B cell (primary cell): ENCODE data around the gene YARS1. TPM values are rescaled to one million over a fixed set of nuclear protein-coding genes. Genes with fewer than 3 reads are reported as not detected.
A peak's percentile ranks its signal among the peaks of the same experiment; 100 is the strongest.

Source experiments
- ATAC-seq: fragments of 200-7000 bp; cut with Tn5 transposase; one replicate; pipeline ENCODE4 v1.10.0; 2021; ENCODE audit warnings: low read depth, mild to moderate bottlenecking, moderate number of reproducible peaks, moderate library complexity
- CTCF ChIA-PET: fragments of 350-600 bp; sonication (Branson Sonifier 250); formaldehyde crosslinking; loops from one replicate; lab custom pipeline; 2021; ENCODE audit warnings: antibody characterized with exemption, inconsistent platforms; lab: Charles Lee
- POLR2A ChIA-PET: fragments of 350-600 bp; sonication (Branson Sonifier 250); formaldehyde crosslinking; loops from one replicate; lab custom pipeline; 2021; ENCODE audit warnings: antibody characterized with exemption; lab: Charles Lee
- DNase-seq: peaks from one replicate; pipeline ENCODE4 v3.0.0; 2013
- H2AFZ ChIP-seq: 2 replicates; pipeline ENCODE4 v1.6.1; 2012; ENCODE audit warnings: mild to moderate bottlenecking, low read depth, low read length; ENCODE audit not compliant: insufficient read depth, poor library complexity, severe bottlenecking
- H3K27ac ChIP-seq, 2 donors: 1 replicate in 1 of 2; 2 replicates in 1 of 2; pipeline ENCODE4 v1.5.1; 2012 to 2013; ENCODE audit warnings: low read length in 2 of 2, mild to moderate bottlenecking in 2 of 2, moderate library complexity in 1 of 2
- H3K27me3 ChIP-seq, 4 experiments: fragments of 200-600 bp in 1 of 4; sonication (generic) in 1 of 4; replicated peaks in 1 of 4; 1 replicate in 2 of 4; 2 replicates in 2 of 4; pipeline versions ENCODE4 v1.6.1 to v1.7.0; 2013 to 2016; ENCODE audit warnings: low read length in 3 of 4, mild to moderate bottlenecking in 2 of 4, mixed read lengths in 1 of 4, moderate library complexity in 1 of 4; ENCODE audit not compliant: insufficient read depth in 4 of 4, control insufficient read depth in 3 of 4; ENCODE audit errors: control extremely low read depth in 1 of 4
- H3K36me3 ChIP-seq, 2 experiments: replicated peaks in 1 of 2; 1 replicate in 1 of 2; 2 replicates in 1 of 2; pipeline versions ENCODE4 v1.6.1 to v1.7.1; 2013; ENCODE audit warnings: low read length in 1 of 2; ENCODE audit not compliant: insufficient read depth in 2 of 2, control insufficient read depth in 1 of 2; ENCODE audit errors: control extremely low read depth in 1 of 2, extremely low read depth in 1 of 2
- H3K4me1 ChIP-seq, 2 donors: fragments of 200-600 bp in 1 of 2; sonication (generic) in 1 of 2; 1 replicate in 1 of 2; 2 replicates in 1 of 2; pipeline versions ENCODE4 v1.5.1 to v1.6.1; 2013 to 2017; ENCODE audit warnings: low read length in 2 of 2; ENCODE audit not compliant: control insufficient read depth in 2 of 2, insufficient read depth in 2 of 2
- H3K4me2 ChIP-seq: replicated peaks from 2 replicates; pipeline ENCODE3; 2012; ENCODE audit warnings: mild to moderate bottlenecking, low read depth, low read length; ENCODE audit not compliant: poor library complexity, severe bottlenecking
- H3K4me3 ChIP-seq, 5 experiments: fragments of 200-600 bp in 1 of 5; sonication (generic) in 1 of 5; 1 replicate in 3 of 5; 2 replicates in 2 of 5; pipeline versions ENCODE4 v1.5.1 to v1.7.0; 2011 to 2016; ENCODE audit warnings: low read length in 4 of 5, mild to moderate bottlenecking in 4 of 5, low read depth in 2 of 5, control low read depth in 1 of 5, moderate library complexity in 1 of 5; ENCODE audit not compliant: insufficient read depth in 1 of 5; ENCODE audit errors: control extremely low read depth in 1 of 5, extremely low read depth in 1 of 5
- H3K79me2 ChIP-seq: fragments of 200-600 bp; sonication (generic); one replicate; pipeline ENCODE4 v1.6.0; 2016; ENCODE audit warnings: low read length; ENCODE audit not compliant: control insufficient read depth, insufficient read depth
- H3K9ac ChIP-seq: fragments of 200-600 bp; sonication (generic); 2 replicates; pipeline ENCODE4 v1.6.1; 2017; ENCODE audit warnings: mild to moderate bottlenecking, low read length, moderate library complexity
- H3K9me3 ChIP-seq, 3 donors: one replicate each; pipeline versions ENCODE4 v1.6.1 to v1.7.1; 2013; ENCODE audit warnings: low read length in 2 of 3; ENCODE audit not compliant: control insufficient read depth in 2 of 3, insufficient read depth in 1 of 3; ENCODE audit errors: control extremely low read depth in 1 of 3
- H4K20me1 ChIP-seq: 2 replicates; pipeline ENCODE4 v1.6.0; 2012; ENCODE audit warnings: mild to moderate bottlenecking, low read length; ENCODE audit not compliant: insufficient read depth, control insufficient read depth, poor library complexity, severe bottlenecking
- H3K27ac Mint-ChIP-seq: one replicate; pipeline ENCODE4 v1.8.0; 2021; ENCODE audit warnings: mixed read lengths
- H3K27me3 Mint-ChIP-seq: one replicate; pipeline ENCODE4 v1.8.0; 2021; ENCODE audit warnings: mixed read lengths
- H3K4me1 Mint-ChIP-seq: one replicate; pipeline ENCODE4 v1.8.0; 2021; ENCODE audit warnings: mixed read lengths
- H3K4me3 Mint-ChIP-seq: one replicate; pipeline ENCODE4 v1.8.0; 2021; ENCODE audit warnings: mixed read lengths
- H3K9me3 Mint-ChIP-seq: one replicate; pipeline ENCODE4 v1.8.0; 2022; ENCODE audit warnings: mixed read lengths; ENCODE audit not compliant: insufficient read depth
- EZH2 ChIP-seq: IDR thresholded peaks from 2 replicates; pipeline ENCODE4 v1.6.1; 2012; ENCODE audit warnings: borderline replicate concordance, low read depth, mild to moderate bottlenecking, moderate library complexity, low read length; ENCODE audit not compliant: insufficient read depth, poor library complexity, severe bottlenecking
- WGBS: methylation state at CpG from one replicate; pipeline ENCODE4 v1.1.5; 2013; ENCODE audit warnings: missing lambda C conversion rate; ENCODE audit not compliant: insufficient coverage; 5-methylcytosine and 5-hydroxymethylcytosine counted together
- intact Hi-C: fragments of 100-400 bp; cut with micrococcal nuclease; formaldehyde crosslinking; loops from one replicate; pipeline ENCODE4 v1.10.0; 2022
- polyA plus RNA-seq: library from polyadenylated mRNA; depleted of rRNA; stranded (reverse); fragments of >200 nt; gene quantifications from 2 replicates; pipeline ENCODE4 v1.2.3, GENCODE V29; 2012
- total RNA-seq, 2 donors: library from RNA; stranded (reverse); fragments of 120-200 nt in 1 of 2; gene quantifications; 1 replicate in 1 of 2; 2 replicates in 1 of 2; pipeline versions ENCODE4 v1.2.3 to v1.2.4, GENCODE V29; 2013 to 2022
- TF ChIP-seq, protein P1 (sequence below): fragments of 200-600 bp; IDR thresholded peaks from one replicate; pipeline ENCODE4 v1.8.0; 2022; ENCODE audit warnings: antibody characterized with exemption, mild to moderate bottlenecking

Gene YARS1
- total and polyA plus RNA-seq, 2 donors (not counting 1 experiment from before 2014, with no cell fraction given): 33.0 to 73.2 TPM

DNA sequence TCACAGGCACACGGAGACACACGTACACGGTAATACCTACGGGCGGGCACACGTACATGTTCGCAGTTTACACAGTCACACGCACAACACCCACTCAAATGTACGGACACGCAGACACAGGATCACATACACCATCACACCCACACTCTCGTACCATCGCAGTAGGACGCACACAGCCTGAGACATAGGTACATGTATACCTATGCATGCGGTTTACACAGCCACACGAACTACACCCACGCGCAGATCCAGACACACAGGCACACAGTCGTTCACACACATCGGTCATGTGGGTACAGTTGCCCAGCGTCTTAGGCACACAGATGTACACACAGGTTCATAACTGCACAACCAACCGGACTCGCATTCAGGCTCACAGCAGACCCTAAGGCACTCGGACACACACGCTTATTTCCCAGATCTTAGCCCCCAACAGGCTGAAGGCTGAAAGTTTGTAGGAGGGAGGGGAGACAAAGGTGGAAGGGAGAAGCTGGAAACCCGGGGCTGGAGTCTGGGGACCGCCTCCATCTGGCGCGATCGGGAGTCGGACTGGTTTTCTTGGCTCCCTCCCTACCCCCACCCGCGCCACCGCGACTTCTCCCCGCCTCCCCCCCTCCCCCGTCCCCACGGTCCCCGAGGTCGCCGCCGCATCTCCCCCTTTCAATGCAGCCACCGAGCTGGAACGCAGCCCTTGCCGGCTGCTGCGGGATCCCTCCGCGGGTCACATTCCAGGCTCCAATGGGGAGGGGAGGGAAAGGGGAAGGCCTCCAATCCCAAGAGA, 62.7 kb downstream of the YARS1 start:
- intact Hi-C loops: loop anchor here (5.0 kb wide), 1 partner anchor 63 kb away; the partner anchor contains the start of genes S100PBP and YARS1
- TF ChIP-seq, protein P1, sequence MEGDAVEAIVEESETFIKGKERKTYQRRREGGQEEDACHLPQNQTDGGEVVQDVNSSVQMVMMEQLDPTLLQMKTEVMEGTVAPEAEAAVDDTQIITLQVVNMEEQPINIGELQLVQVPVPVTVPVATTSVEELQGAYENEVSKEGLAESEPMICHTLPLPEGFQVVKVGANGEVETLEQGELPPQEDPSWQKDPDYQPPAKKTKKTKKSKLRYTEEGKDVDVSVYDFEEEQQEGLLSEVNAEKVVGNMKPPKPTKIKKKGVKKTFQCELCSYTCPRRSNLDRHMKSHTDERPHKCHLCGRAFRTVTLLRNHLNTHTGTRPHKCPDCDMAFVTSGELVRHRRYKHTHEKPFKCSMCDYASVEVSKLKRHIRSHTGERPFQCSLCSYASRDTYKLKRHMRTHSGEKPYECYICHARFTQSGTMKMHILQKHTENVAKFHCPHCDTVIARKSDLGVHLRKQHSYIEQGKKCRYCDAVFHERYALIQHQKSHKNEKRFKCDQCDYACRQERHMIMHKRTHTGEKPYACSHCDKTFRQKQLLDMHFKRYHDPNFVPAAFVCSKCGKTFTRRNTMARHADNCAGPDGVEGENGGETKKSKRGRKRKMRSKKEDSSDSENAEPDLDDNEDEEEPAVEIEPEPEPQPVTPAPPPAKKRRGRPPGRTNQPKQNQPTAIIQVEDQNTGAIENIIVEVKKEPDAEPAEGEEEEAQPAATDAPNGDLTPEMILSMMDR: no peak
- TF ChIP-seq EZH2: no peak
- Mint-ChIP-seq H3K4me3 (peak overlapping the region; percentile 86), H3K27me3 (peaks cover 22% of the 10 kb centered on the region), H3K27ac (peak overlapping the region; percentile 51), H3K9me3 (no peaks in the 10 kb centered on the region), H3K4me1 (peaks cover 11% of the 10 kb centered on the region)
- Histone ChIP-seq H3K79me2 (no peaks in the 10 kb centered on the region), H3K9me3 (peaks cover 0 to 3% (median 0%) of the 10 kb centered on the region in 3 donors), H3K4me1 (peaks cover 11 to 15% of the 10 kb centered on the region in 2 donors), H4K20me1 (no peaks in the 10 kb centered on the region), H2AFZ (peak overlapping the region; percentile 83), H3K27me3 (peaks cover 0 to 32% (median 4%) of the 10 kb centered on the region in 4 experiments), H3K36me3 (no peaks in the 10 kb centered on the region), H3K4me3 (peak overlapping the region; percentile 29 to 61 (median 49)), H3K4me2 (peak overlapping the region; percentile 96), H3K9ac (peak overlapping the region; percentile 60), H3K27ac (no peak overlapping the region)
- ATAC-seq (peak; percentile 34), DNase-seq (peak; percentile 69)
- CTCF ChIA-PET: interaction anchor here (0.8 kb wide), 1 partner anchor 42 kb away, joined by 4 read pairs; no protein-coding TSS in a partner anchor
- WGBS: 6% methylated on average over 26 of the region's 47 CpGs
- POLR2A ChIA-PET: interaction anchor here (0.6 kb wide), 1 partner anchor 17 kb away, joined by 5 read pairs; no protein-coding TSS in a partner anchor
